Measurements from ENCODE around the gene LRRC74A. TPM values are rescaled to one million over a fixed set of nuclear protein-coding genes. Genes with fewer than 3 reads are reported as not detected.

Gene LRRC74A
- polyA plus RNA-seq, 1 donor (not counting 4 experiments of a cell fraction or from before 2014, with no cell fraction given) = not detected

DNA sequence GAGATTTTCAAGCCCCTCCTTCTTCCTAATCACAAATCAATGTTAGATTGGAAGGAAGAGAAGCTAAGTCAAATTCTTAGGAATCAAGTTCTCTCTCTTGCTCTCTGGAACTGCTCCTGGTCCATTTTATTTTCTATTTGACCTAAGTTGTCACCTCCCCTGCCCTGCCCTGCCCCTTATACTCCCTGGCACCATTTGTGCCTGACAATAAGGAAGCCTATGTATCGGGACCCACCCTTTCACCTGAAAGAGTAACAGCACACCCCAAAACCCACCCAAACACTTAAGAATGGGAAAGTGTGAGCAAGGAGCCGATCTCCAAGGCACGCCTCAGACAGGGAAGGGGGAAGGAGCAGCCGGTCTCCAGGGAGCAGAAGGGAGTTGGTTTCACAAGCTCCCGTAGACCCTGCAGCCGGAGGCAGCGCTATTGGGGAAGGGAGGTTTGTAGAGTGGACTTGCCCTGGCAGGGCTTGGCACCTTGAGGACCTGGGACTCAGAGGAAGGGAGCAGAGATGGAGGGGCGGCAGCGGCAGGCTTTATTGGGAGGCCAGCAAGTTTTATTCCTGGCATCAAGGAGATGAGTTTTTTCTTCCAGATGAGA, 1.6 kb downstream of the LRRC74A start:
- DNase-seq (ENCODE audit: low read depth, low spot score) (no peak), FAIRE-seq (no peak)
- Histone ChIP-seq H4K20me1 (ENCODE audit: control insufficient read depth, extremely low read depth, insufficient read depth, low read length) (no peaks in the 10 kb centered on the region), H3K9me1 (ENCODE audit: control insufficient read depth, extremely low read depth, insufficient read depth, low read length) (no peaks in the 10 kb centered on the region), H3K4me3 (ENCODE audit: control insufficient read depth in 2 of 3, extremely low read depth in 1 of 3, insufficient read depth in 2 of 3, low read depth in 1 of 3, low read length in 3 of 3) (no peak overlapping the region), H3K9ac (ENCODE audit: control insufficient read depth, extremely low read depth, insufficient read depth, low read length) (no peak overlapping the region), H3K79me2 (ENCODE audit: control insufficient read depth, insufficient read depth, low read length) (no peaks in the 10 kb centered on the region), H3K4me1 (ENCODE audit: control insufficient read depth, extremely low read depth, insufficient read depth, low read length) (no peaks in the 10 kb centered on the region), H3K27ac (ENCODE audit: control insufficient read depth, insufficient read depth, low read length) (no peak overlapping the region), H3K27me3 (ENCODE audit: control insufficient read depth, extremely low read depth, insufficient read depth, low read length) (peaks cover 5% of the 10 kb centered on the region), H3K9me3 (ENCODE audit: control insufficient read depth, low read depth, low read length) (no peaks in the 10 kb centered on the region), H2AFZ (ENCODE audit: control insufficient read depth, low read length) (peak overlapping the region; percentile 40), H3K4me2 (ENCODE audit: control insufficient read depth, extremely low read depth, insufficient read depth, low read depth, low read length) (peak overlapping the region; percentile 15), H3K36me3 (ENCODE audit: control insufficient read depth in 2 of 2, extremely low read depth in 1 of 2, insufficient read depth in 2 of 2, low read length in 2 of 2) (no peaks in the 10 kb centered on the region)
- dilution Hi-C loops (cut with MboI; ENCODE audit: extremely low pct_ligation_motif_present, low sequenced_read_pairs) = no loop called here
- TF ChIP-seq, protein P1, sequence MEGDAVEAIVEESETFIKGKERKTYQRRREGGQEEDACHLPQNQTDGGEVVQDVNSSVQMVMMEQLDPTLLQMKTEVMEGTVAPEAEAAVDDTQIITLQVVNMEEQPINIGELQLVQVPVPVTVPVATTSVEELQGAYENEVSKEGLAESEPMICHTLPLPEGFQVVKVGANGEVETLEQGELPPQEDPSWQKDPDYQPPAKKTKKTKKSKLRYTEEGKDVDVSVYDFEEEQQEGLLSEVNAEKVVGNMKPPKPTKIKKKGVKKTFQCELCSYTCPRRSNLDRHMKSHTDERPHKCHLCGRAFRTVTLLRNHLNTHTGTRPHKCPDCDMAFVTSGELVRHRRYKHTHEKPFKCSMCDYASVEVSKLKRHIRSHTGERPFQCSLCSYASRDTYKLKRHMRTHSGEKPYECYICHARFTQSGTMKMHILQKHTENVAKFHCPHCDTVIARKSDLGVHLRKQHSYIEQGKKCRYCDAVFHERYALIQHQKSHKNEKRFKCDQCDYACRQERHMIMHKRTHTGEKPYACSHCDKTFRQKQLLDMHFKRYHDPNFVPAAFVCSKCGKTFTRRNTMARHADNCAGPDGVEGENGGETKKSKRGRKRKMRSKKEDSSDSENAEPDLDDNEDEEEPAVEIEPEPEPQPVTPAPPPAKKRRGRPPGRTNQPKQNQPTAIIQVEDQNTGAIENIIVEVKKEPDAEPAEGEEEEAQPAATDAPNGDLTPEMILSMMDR (optimal IDR thresholded peaks at IDR 0.05 in 1 of 3, IDR thresholded peaks at IDR 0.05 in 1 of 3, conservative IDR thresholded peaks at IDR 0.05 in 1 of 3; ENCODE audit: extremely low read depth in 1 of 3, insufficient read depth in 2 of 3, low read length in 3 of 3) = no peak

DNA sequence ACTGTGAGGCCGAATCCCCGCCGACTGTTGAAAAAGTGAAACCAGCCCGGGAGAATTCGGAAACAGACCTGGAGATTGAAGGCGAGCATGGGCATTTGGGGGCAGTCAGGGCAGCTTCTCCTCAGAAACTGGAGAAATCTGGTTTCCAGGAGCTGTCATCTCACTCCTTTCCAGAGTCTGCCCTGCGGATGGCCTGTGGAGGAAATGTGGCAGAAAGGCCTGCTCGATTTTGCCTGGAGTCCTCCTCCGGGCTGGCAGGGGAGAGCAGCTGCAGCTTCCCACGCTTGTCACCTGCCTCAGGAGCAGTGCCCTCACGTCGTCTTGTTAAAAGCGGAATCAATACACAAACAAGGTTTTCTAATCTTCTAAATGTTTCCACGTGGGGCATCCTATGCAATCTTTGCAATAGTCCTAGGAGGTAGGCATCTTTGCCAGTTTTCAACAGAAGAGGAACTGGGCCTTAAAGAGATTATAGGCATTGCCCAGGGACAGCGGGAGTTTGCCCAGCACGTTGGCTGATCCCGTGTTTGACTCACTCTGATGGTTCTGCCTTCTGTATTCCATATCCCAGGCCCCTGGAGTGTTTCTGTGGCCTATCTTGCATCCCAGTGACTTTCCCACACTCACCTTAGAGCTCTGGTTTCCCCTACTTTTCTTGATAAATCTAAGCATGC, 2.3 kb downstream of the LRRC74A start:
- H3K4me3 ChIP-seq (ENCODE audit: control insufficient read depth in 2 of 3, extremely low read depth in 1 of 3, insufficient read depth in 2 of 3, low read depth in 1 of 3, low read length in 3 of 3) = no peak overlapping the region
- peaks cover 5% of the 10 kb centered on the region for H3K27me3 ChIP-seq (ENCODE audit: control insufficient read depth, extremely low read depth, insufficient read depth, low read length)
- DNase-seq (ENCODE audit: low read depth, low spot score) = no peak
- no peaks in the 10 kb centered on the region for H3K9me3 ChIP-seq (ENCODE audit: control insufficient read depth, low read depth, low read length)
- H2AFZ ChIP-seq (ENCODE audit: control insufficient read depth, low read length) = no peak overlapping the region
- no peak overlapping the region for H3K9ac ChIP-seq (ENCODE audit: control insufficient read depth, extremely low read depth, insufficient read depth, low read length)
- no peaks in the 10 kb centered on the region for H3K4me1 ChIP-seq (ENCODE audit: control insufficient read depth, extremely low read depth, insufficient read depth, low read length)
- no peaks in the 10 kb centered on the region for H3K36me3 ChIP-seq (ENCODE audit: control insufficient read depth in 2 of 2, extremely low read depth in 1 of 2, insufficient read depth in 2 of 2, low read length in 2 of 2)
- H3K9me1 ChIP-seq (ENCODE audit: control insufficient read depth, extremely low read depth, insufficient read depth, low read length) = no peaks in the 10 kb centered on the region
- dilution Hi-C loops (cut with MboI; ENCODE audit: extremely low pct_ligation_motif_present, low sequenced_read_pairs) = no loop called here
- TF ChIP-seq, protein P1 (optimal IDR thresholded peaks at IDR 0.05 in 1 of 3, IDR thresholded peaks at IDR 0.05 in 1 of 3, conservative IDR thresholded peaks at IDR 0.05 in 1 of 3; ENCODE audit: extremely low read depth in 1 of 3, insufficient read depth in 2 of 3, low read length in 3 of 3) = no peak
- TF ChIP-seq EZH2 (IDR thresholded peaks at IDR 0.05; ENCODE audit: low read length) = no peak
- FAIRE-seq = no peak
- H3K79me2 ChIP-seq (ENCODE audit: control insufficient read depth, insufficient read depth, low read length) = no peaks in the 10 kb centered on the region
- peak overlapping the region; percentile 15 for H3K4me2 ChIP-seq (ENCODE audit: control insufficient read depth, extremely low read depth, insufficient read depth, low read depth, low read length)
- no peak overlapping the region for H3K27ac ChIP-seq (ENCODE audit: control insufficient read depth, insufficient read depth, low read length)
- no peaks in the 10 kb centered on the region for H4K20me1 ChIP-seq (ENCODE audit: control insufficient read depth, extremely low read depth, insufficient read depth, low read length)

All from keratinocyte (primary cell).